Measurements from ENCODE around the gene ZNF385B. TPM values are rescaled to one million over a fixed set of nuclear protein-coding genes. Genes with fewer than 3 reads are reported as not detected.

The ZNF385B gene
- total and polyA plus RNA-seq, 10 of the 15 experiments (the other 5 are each of a cell fraction or from before 2014, with no cell fraction given) = not detected

- H3K36me3 ChIP-seq (ENCODE audit: control insufficient read depth in 2 of 2, insufficient read depth in 2 of 2, low read length in 1 of 2) = no peaks in the 10 kb centered on the region
Observed at GRCh38 chr2:179594268-179595112, 266.9 kb downstream of the ZNF385B start.

GRCh38 chr2:179593323-179593722, 268.1 kb downstream of the ZNF385B start:
- no peak for TF ChIP-seq CUX1 (IDR thresholded peaks at IDR 0.05; ENCODE audit: insufficient replicate concordance, low read depth, low read length)
- no peak for TF ChIP-seq ETV6 (conservative IDR thresholded peaks at IDR 0.05 in 1 of 2, IDR thresholded peaks at IDR 0.05 in 1 of 2; ENCODE audit: borderline replicate concordance in 1 of 2, low read depth in 1 of 2)
- TF ChIP-seq HDAC6 (IDR thresholded peaks at IDR 0.05; ENCODE audit: unreplicated experiment) = no peak
- Histone ChIP-seq H4K20me1 (ENCODE audit: control insufficient read depth, insufficient read depth) (no peaks in the 10 kb centered on the region), H3K79me2 (ENCODE audit: control insufficient read depth, insufficient read depth, low read length) (no peaks in the 10 kb centered on the region), H3K36me3 (ENCODE audit: control insufficient read depth in 2 of 2, insufficient read depth in 2 of 2, low read length in 1 of 2) (no peaks in the 10 kb centered on the region), H3K9me3 (replicated peaks; ENCODE audit: control insufficient read depth, insufficient read depth, low read length) (no peaks in the 10 kb centered on the region), H3K9ac (ENCODE audit: control insufficient read depth, insufficient read depth, low read length) (no peak overlapping the region), H3K27me3 (replicated peaks in 1 of 2; ENCODE audit: control insufficient read depth in 2 of 2, insufficient read depth in 2 of 2, low read length in 1 of 2) (no peaks in the 10 kb centered on the region), H2AFZ (ENCODE audit: control insufficient read depth, low read depth, low read length) (no peak overlapping the region), H3K27ac (ENCODE audit: control insufficient read depth, insufficient read depth) (no peak overlapping the region), H3K4me3 (no peak overlapping the region), H3K4me1 (ENCODE audit: control insufficient read depth, insufficient read depth, low read length) (no peaks in the 10 kb centered on the region), H3K4me2 (ENCODE audit: control insufficient read depth, insufficient read depth) (no peak overlapping the region)
- ATAC-seq = no peak
- BruUV-seq (replicated peaks) = no TSS peak
- DNase-seq (ENCODE audit: low read depth, low spot score) = no peak
- ChIA-PET CTCF (no interaction called here), POLR2A (no interaction called here), RAD21 (ENCODE audit: unreplicated experiment) (no interaction called here), SMC1A (ENCODE audit: uncharacterized antibody, unreplicated experiment) (no interaction called here)
- intact Hi-C loops (cut with micrococcal nuclease; ENCODE audit: unreplicated experiment) = no loop called here
- 51% methylated on average over 3 of the region's 3 CpGs for WGBS (ENCODE audit: insufficient coverage, insufficient replicate concordance, low lambda C conversion rate, missing lambda C conversion rate)
- in situ Hi-C loops (cut with MboI) = no loop called here
- FAIRE-seq = no peak

More at GRCh38 chr2:179594268-179595112, 266.9 kb downstream of the ZNF385B start:
- FAIRE-seq = no peak
- H3K4me1 ChIP-seq (ENCODE audit: control insufficient read depth, insufficient read depth, low read length) = no peaks in the 10 kb centered on the region
- no TSS peak for BruUV-seq (replicated peaks)
- CTCF ChIA-PET = interaction anchor here (1.1 kb wide), 1 partner anchor 15 kb away, joined by 3 read pairs; no protein-coding TSS in a partner anchor
- RAD21 ChIA-PET (ENCODE audit: unreplicated experiment) = no interaction called here
- SMC1A ChIA-PET (ENCODE audit: uncharacterized antibody, unreplicated experiment) = no interaction called here
- 44% methylated on average over 2 of the region's 2 CpGs for WGBS (ENCODE audit: insufficient coverage, insufficient replicate concordance, low lambda C conversion rate, missing lambda C conversion rate)
- intact Hi-C loops (cut with micrococcal nuclease; ENCODE audit: unreplicated experiment) (no loop called here), in situ Hi-C loops (cut with MboI) (no loop called here)
- ATAC-seq = no peak
- no peak overlapping the region for H3K4me3 ChIP-seq
- H3K27me3 ChIP-seq (replicated peaks in 1 of 2; ENCODE audit: control insufficient read depth in 2 of 2, insufficient read depth in 2 of 2, low read length in 1 of 2) = no peaks in the 10 kb centered on the region
- no peak overlapping the region for H3K9ac ChIP-seq (ENCODE audit: control insufficient read depth, insufficient read depth, low read length)
- no peak overlapping the region for H3K4me2 ChIP-seq (ENCODE audit: control insufficient read depth, insufficient read depth)
- POLR2A ChIA-PET = no interaction called here
- H3K9me3 ChIP-seq (replicated peaks; ENCODE audit: control insufficient read depth, insufficient read depth, low read length) = no peaks in the 10 kb centered on the region
- H4K20me1 ChIP-seq (ENCODE audit: control insufficient read depth, insufficient read depth) = no peaks in the 10 kb centered on the region
- H2AFZ ChIP-seq (ENCODE audit: control insufficient read depth, low read depth, low read length) = no peak overlapping the region
- TF ChIP-seq RUNX3 (IDR thresholded peaks at IDR 0.05; ENCODE audit: low read length) (no peak), FOXK2 (IDR thresholded peaks at IDR 0.05) (no peak), POLR2A (IDR thresholded peaks at IDR 0.05; ENCODE audit: low read depth, low read length) (no peak)
- no peak overlapping the region for H3K27ac ChIP-seq (ENCODE audit: control insufficient read depth, insufficient read depth)
- H3K79me2 ChIP-seq (ENCODE audit: control insufficient read depth, insufficient read depth, low read length) = no peaks in the 10 kb centered on the region
- no peak for DNase-seq (ENCODE audit: low read depth, low spot score)
